ENCODE results near the gene EVI5L.

GRCh38 chr19:7844405-7844804 is 14.4 kb downstream of the EVI5L start:
- TF ChIP-seq CTCF (IDR thresholded peaks at IDR 0.05; ENCODE audit: low read depth, low read length) (no peak), POLR2A (IDR thresholded peaks at IDR 0.05; ENCODE audit: extremely low read depth, insufficient read length) (no peak)
